HEK293T (cell line): ENCODE measurements around the gene GLI1.

Source experiments
- CTBP1 ChIP-seq: fragments of 450-650 bp; IDR thresholded peaks from 2 replicates; pipeline ENCODE4 v1.6.1; 2016; ENCODE audit warnings: borderline replicate concordance
- ELF4 ChIP-seq: fragments of 450-650 bp; IDR thresholded peaks from 2 replicates; pipeline ENCODE4 v1.6.1; 2017; ENCODE audit warnings: antibody characterized with exemption
- FOXA1 ChIP-seq: fragments of 450-650 bp; IDR thresholded peaks from 2 replicates; pipeline ENCODE4 v1.6.1; 2016; ENCODE audit warnings: mild to moderate bottlenecking
- FOXM1 ChIP-seq: fragments of 450-650 bp; IDR thresholded peaks from 2 replicates; pipeline ENCODE4 v1.6.1; 2017; ENCODE audit warnings: mild to moderate bottlenecking, borderline replicate concordance
- L3MBTL2 ChIP-seq: fragments of 450-650 bp; conservative IDR thresholded peaks from 2 replicates; pipeline ENCODE4 v1.6.1; 2016; ENCODE audit warnings: mild to moderate bottlenecking
- NFRKB ChIP-seq: fragments of 450-650 bp; IDR thresholded peaks from 2 replicates; pipeline ENCODE4 v1.6.1; 2016; ENCODE audit warnings: mild to moderate bottlenecking, moderate library complexity
- TF ChIP-seq, protein P1 (sequence below): fragments of 450-650 bp; IDR thresholded peaks from 2 replicates; pipeline ENCODE4 v1.6.1; 2016

- TF ChIP-seq L3MBTL2 (no peak), NFRKB (no peak), FOXM1 (no peak), FOXA1 (no peak), ELF4 (no peak), CTBP1 (no peak)
- TF ChIP-seq, protein P1, sequence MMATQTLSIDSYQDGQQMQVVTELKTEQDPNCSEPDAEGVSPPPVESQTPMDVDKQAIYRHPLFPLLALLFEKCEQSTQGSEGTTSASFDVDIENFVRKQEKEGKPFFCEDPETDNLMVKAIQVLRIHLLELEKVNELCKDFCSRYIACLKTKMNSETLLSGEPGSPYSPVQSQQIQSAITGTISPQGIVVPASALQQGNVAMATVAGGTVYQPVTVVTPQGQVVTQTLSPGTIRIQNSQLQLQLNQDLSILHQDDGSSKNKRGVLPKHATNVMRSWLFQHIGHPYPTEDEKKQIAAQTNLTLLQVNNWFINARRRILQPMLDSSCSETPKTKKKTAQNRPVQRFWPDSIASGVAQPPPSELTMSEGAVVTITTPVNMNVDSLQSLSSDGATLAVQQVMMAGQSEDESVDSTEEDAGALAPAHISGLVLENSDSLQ, result no peak
These were observed 8.3 kb downstream of the GLI1 start for GRCh38 chr12:57467915-57468314.
